H1 (cell line): ENCODE measurements around the gene ADPRS. TPM values are rescaled to one million over a fixed set of nuclear protein-coding genes. Genes with fewer than 3 reads are reported as not detected.
A peak's percentile ranks its signal among the peaks of the same experiment; 100 is the strongest.

ENCODE experiments used
- CTCF ChIA-PET: fragments of 300-600 bp; sonication (Branson Sonifier 250); formaldehyde crosslinking; loops from one replicate; lab custom pipeline; 2021; ENCODE audit not compliant: partially characterized antibody; lab: Charles Lee
- POLR2A ChIA-PET: fragments of 300-600 bp; sonication (Branson Sonifier 250); formaldehyde crosslinking; loops from one replicate; lab custom pipeline; 2021; ENCODE audit warnings: inconsistent platforms; ENCODE audit not compliant: partially characterized antibody; lab: Charles Lee
- DNase-seq, 2 experiments: peaks; one replicate each; pipeline versions ENCODE4 v3.0.0 to v3.0.0-alpha.2; 2010 to 2022; ENCODE audit warnings: low spot score in 2 of 2, low read depth in 1 of 2, mixed read lengths in 1 of 2
- FAIRE-seq: peaks from 2 replicates; lab custom pipeline; 2011; peaks lifted over from hg19 to GRCh38; lab: Jason Lieb, UNC
- H2AFZ ChIP-seq: 2 replicates; pipeline ENCODE4 v1.8.1; 2012; ENCODE audit warnings: low read length, inconsistent platforms
- H2AK5ac ChIP-seq: 2 replicates; pipeline ENCODE4 v1.6.1; 2013; ENCODE audit warnings: low read depth, low read length
- H2BK120ac ChIP-seq: replicated peaks from 2 replicates; pipeline ENCODE3; 2013; ENCODE audit warnings: low read depth, low read length, inconsistent platforms
- H2BK12ac ChIP-seq: 2 replicates; pipeline ENCODE4 v1.6.1; 2013; ENCODE audit warnings: low read depth, low read length
- H2BK15ac ChIP-seq: 2 replicates; pipeline ENCODE4 v1.6.1; 2013; ENCODE audit warnings: low read length
- H2BK20ac ChIP-seq: 2 replicates; pipeline ENCODE4 v1.6.1; 2013; ENCODE audit warnings: low read length
- H2BK5ac ChIP-seq: 2 replicates; pipeline ENCODE4 v1.6.1; 2013; ENCODE audit warnings: low read depth, low read length
- H3K14ac ChIP-seq: 2 replicates; pipeline ENCODE4 v1.6.1; 2013; ENCODE audit warnings: inconsistent platforms; ENCODE audit not compliant: insufficient read length
- H3K18ac ChIP-seq: 2 replicates; pipeline ENCODE4 v1.6.1; 2013; ENCODE audit warnings: low read length; ENCODE audit errors: extremely low read depth
- H3K23ac ChIP-seq: 2 replicates; pipeline ENCODE4 v1.6.1; 2013; ENCODE audit warnings: inconsistent platforms; ENCODE audit not compliant: insufficient read length
- H3K23me2 ChIP-seq: 2 replicates; pipeline ENCODE4 v1.6.1; 2013; ENCODE audit warnings: low read depth, low read length
- H3K27ac ChIP-seq: 2 replicates; pipeline ENCODE4 v1.6.1; 2011; ENCODE audit warnings: low read depth, low read length, inconsistent platforms
- H3K27me3 ChIP-seq, 4 experiments: replicated peaks in 1 of 4; 1 replicate in 1 of 4; 2 replicates in 3 of 4; pipeline versions ENCODE4 v1.6.1 to v1.8.1; 2011 to 2013; ENCODE audit warnings: low read length in 3 of 4, mild to moderate bottlenecking in 3 of 4, inconsistent platforms in 2 of 4, mixed read lengths in 2 of 4, moderate library complexity in 1 of 4; ENCODE audit not compliant: control insufficient read depth in 3 of 4, insufficient read depth in 3 of 4; ENCODE audit errors: extremely low read depth in 1 of 4
- H3K36me3 ChIP-seq, 4 experiments: 2 replicates each; pipeline versions ENCODE4 v1.6.1 to v1.8.1; 2011 to 2013; ENCODE audit warnings: mild to moderate bottlenecking in 4 of 4, low read length in 3 of 4, moderate library complexity in 2 of 4, control low read depth in 1 of 4, inconsistent platforms in 1 of 4; ENCODE audit not compliant: insufficient read depth in 4 of 4, control insufficient read depth in 2 of 4
- H3K4ac ChIP-seq: replicated peaks from 2 replicates; pipeline ENCODE3; 2013; ENCODE audit warnings: low read length, low read depth, mixed read lengths, inconsistent platforms; ENCODE audit not compliant: insufficient read length
- H3K4me1 ChIP-seq, 4 experiments: replicated peaks in 1 of 4; 1 replicate in 1 of 4; 2 replicates in 3 of 4; pipeline versions ENCODE4 v1.6.1 to v1.8.1; 2011 to 2013; ENCODE audit warnings: low read length in 3 of 4, inconsistent platforms in 2 of 4, mixed read lengths in 1 of 4; ENCODE audit not compliant: insufficient read depth in 4 of 4, control insufficient read depth in 3 of 4
- H3K4me2 ChIP-seq, 2 experiments: 2 replicates each; pipeline versions ENCODE4 v1.6.1 to v1.8.1; 2011 to 2013; ENCODE audit warnings: low read depth in 2 of 2, low read length in 2 of 2, control low read depth in 1 of 2, inconsistent platforms in 1 of 2, mild to moderate bottlenecking in 1 of 2; ENCODE audit not compliant: insufficient read depth in 1 of 2
- H3K4me3 ChIP-seq, 4 experiments: fragments of 200-600, 300-600 bp in 1 of 4; sonication (generic), shearing (Covaris generic), sonication (Bioruptor Twin) in 1 of 4; 2 replicates each; pipeline versions ENCODE4 v1.5.1 to v1.8.1; 2011 to 2016; ENCODE audit warnings: low read length in 4 of 4, low read depth in 3 of 4, control low read depth in 2 of 4, inconsistent platforms in 2 of 4, mild to moderate bottlenecking in 2 of 4, mixed read lengths in 1 of 4, moderate library complexity in 1 of 4; ENCODE audit not compliant: insufficient read depth in 2 of 4; ENCODE audit errors: extremely low read depth in 1 of 4
- H3K56ac ChIP-seq: replicated peaks from 2 replicates; pipeline ENCODE3; 2013; ENCODE audit warnings: low read depth, mild to moderate bottlenecking, mixed read lengths, low read length, inconsistent platforms; ENCODE audit not compliant: insufficient read length
- H3K79me1 ChIP-seq: 2 replicates; pipeline ENCODE4 v1.6.1; 2013; ENCODE audit warnings: low read depth, low read length, control low read depth
- H3K79me2 ChIP-seq, 2 experiments: 2 replicates each; pipeline versions ENCODE4 v1.6.1 to v1.8.1; 2012 to 2013; ENCODE audit warnings: low read length in 2 of 2, mild to moderate bottlenecking in 2 of 2, inconsistent platforms in 1 of 2; ENCODE audit not compliant: insufficient read depth in 2 of 2, control insufficient read depth in 1 of 2
- H3K9ac ChIP-seq, 4 experiments: replicated peaks in 1 of 4; 1 replicate in 1 of 4; 2 replicates in 3 of 4; pipeline versions ENCODE4 v1.6.1 to v1.8.1; 2011 to 2013; ENCODE audit warnings: low read depth in 3 of 4, low read length in 3 of 4, control low read depth in 2 of 4, mild to moderate bottlenecking in 2 of 4, moderate library complexity in 2 of 4, inconsistent platforms in 1 of 4; ENCODE audit errors: extremely low read depth in 1 of 4
- H3K9me3 ChIP-seq, 2 experiments: 2 replicates each; pipeline versions ENCODE4 v1.6.1 to v1.8.1; 2012 to 2013; ENCODE audit warnings: mild to moderate bottlenecking in 2 of 2, moderate library complexity in 2 of 2, control low read depth in 1 of 2, inconsistent platforms in 1 of 2, low read depth in 1 of 2, low read length in 1 of 2, mixed read lengths in 1 of 2; ENCODE audit not compliant: insufficient read depth in 2 of 2
- H4K20me1 ChIP-seq, 2 experiments: replicated peaks in 1 of 2; 2 replicates each; pipeline versions ENCODE3 to v1.8.1; 2011 to 2013; ENCODE audit warnings: inconsistent platforms in 2 of 2, low read length in 2 of 2, mild to moderate bottlenecking in 1 of 2; ENCODE audit not compliant: insufficient read depth in 2 of 2, control insufficient read depth in 1 of 2
- H4K5ac ChIP-seq: 2 replicates; pipeline ENCODE4 v1.6.1; 2013; ENCODE audit warnings: low read length, low read depth, mixed read lengths, inconsistent platforms; ENCODE audit not compliant: insufficient read length
- H4K8ac ChIP-seq: 2 replicates; pipeline ENCODE4 v1.8.0; 2013; ENCODE audit warnings: mild to moderate bottlenecking, moderate library complexity, low read length, inconsistent platforms; ENCODE audit not compliant: insufficient read depth; ENCODE audit errors: extremely low read depth
- H4K91ac ChIP-seq: replicated peaks from 2 replicates; pipeline ENCODE3; 2013; ENCODE audit warnings: low read length, mixed read lengths, inconsistent platforms; ENCODE audit not compliant: insufficient read length
- BCL11A ChIP-seq, 2 experiments: IDR thresholded peaks; one replicate each; pipeline ENCODE4 v1.6.1; 2011; ENCODE audit warnings: low read depth in 2 of 2, low read length in 2 of 2, mild to moderate bottlenecking in 2 of 2
- JUND ChIP-seq: IDR thresholded peaks from 2 replicates; pipeline ENCODE4 v1.6.1; 2011; ENCODE audit warnings: mild to moderate bottlenecking, improper control_type of control experiment, low read length
- RBBP5 ChIP-seq: IDR thresholded peaks from 2 replicates; pipeline ENCODE4 v1.7.1; 2012; ENCODE audit warnings: low read depth, mild to moderate bottlenecking, inconsistent platforms, low read length, moderate library complexity, borderline replicate concordance
- SP2 ChIP-seq: IDR thresholded peaks from 2 replicates; pipeline ENCODE4 v1.6.1; 2012; ENCODE audit warnings: mild to moderate bottlenecking, low read length, inconsistent platforms
- WGBS, 2 experiments: shearing (Covaris generic) in 1 of 2; methylation state at CpG; one replicate each; pipeline versions ENCODE4 v1.1.6 to v1.1.7; 2013 to 2015; ENCODE audit warnings: low lambda C conversion rate in 2 of 2, mixed read lengths in 2 of 2, inconsistent platforms in 1 of 2, low coverage in 1 of 2, missing lambda C conversion rate in 1 of 2; ENCODE audit not compliant: insufficient replicate concordance in 2 of 2, insufficient coverage in 1 of 2, insufficient read length in 1 of 2; ENCODE audit errors: extremely low coverage in 1 of 2, missing lambda C conversion rate in 1 of 2; 5-methylcytosine and 5-hydroxymethylcytosine counted together
- polyA plus RNA-seq, 7 experiments: library from polyadenylated mRNA; depleted of rRNA in 3 of 7; stranded (reverse) in 5 of 7; unstranded in 2 of 7; fragments of >200 nt in 5 of 7; fragments of 200-250 nt in 2 of 7; gene quantifications; 1 replicate in 5 of 7; 2 replicates in 1 of 7; 4 replicates in 1 of 7; pipeline versions ENCODE4 v1.2.1 to v1.2.3, GENCODE V29; 2011 to 2013; ENCODE audit warnings: missing spikeins in 2 of 7, mixed read lengths in 2 of 7
- total RNA-seq: library from RNA; stranded (reverse); fragmentation: NEBNext Ultra II Directional; extraction: Animal tissue kit (Norgen Biotek cat#: 25700); gene quantifications from 2 replicates; pipeline ENCODE4 v1.2.1, GENCODE V29; 2021

ADPRS gene
- total and polyA plus RNA-seq, 2 of the 8 experiments (the other 6 are each of a cell fraction or from before 2014, with no cell fraction given), result 22.9 to 38.1 TPM

DNA sequence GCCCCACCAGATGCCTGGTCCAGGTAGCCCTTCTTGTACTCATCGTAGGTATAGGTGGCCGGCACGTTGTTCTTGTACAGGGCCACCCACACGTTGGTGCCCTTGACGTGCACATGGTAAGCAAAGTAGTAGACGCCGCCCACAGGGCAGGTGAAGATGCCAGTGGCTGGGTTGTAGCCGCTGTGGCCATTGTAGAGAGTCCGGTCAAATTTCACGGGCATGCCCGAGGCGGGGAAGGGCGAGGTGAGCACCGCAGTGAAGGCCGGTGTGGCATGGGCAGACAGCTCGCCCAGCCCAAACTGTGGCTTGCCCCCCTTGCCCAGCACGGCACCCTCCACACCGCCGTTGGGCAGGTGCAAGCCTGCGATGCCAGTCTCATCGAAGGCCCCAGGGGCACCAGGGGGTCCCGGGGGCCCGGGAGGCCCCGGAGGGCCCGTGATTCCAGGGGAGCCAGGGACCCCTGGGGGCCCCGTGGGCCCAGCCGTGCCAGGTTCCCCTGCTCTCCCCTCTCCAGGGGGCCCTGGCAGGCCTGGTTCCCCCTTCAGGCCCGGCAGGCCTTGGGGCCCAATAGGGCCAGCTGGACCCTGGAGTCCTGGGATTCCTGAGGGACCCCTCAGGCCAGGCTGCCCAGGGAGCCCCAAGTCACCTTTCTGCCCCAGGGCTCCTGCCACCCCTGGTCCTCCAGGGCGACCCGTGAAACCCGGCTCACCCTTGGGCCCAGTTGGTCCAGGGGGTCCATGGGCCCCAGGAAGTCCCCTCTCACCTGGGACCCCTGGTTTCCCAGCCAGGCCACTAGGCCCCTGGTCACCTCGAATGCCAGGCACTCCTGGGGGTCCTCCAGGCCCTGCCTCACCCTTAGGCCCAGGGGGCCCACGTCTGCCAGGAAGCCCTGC, 9.2 kb downstream of the ADPRS start:
- H3K56ac ChIP-seq, result no peak overlapping the region
- no peak overlapping the region for H2BK15ac ChIP-seq
- H3K27ac ChIP-seq, result no peak overlapping the region; the same call in 1 of the 2 replicates
- no peaks in the 10 kb centered on the region for H3K9me3 ChIP-seq
- DNase-seq (no peak), FAIRE-seq (no peak)
- no peaks in the 10 kb centered on the region for H3K79me1 ChIP-seq
- 88% methylated on average over 23 of the region's 33 CpGs; no CpG with 5 or more reads in 1 of the 2 experiments for WGBS, 2 experiments
- H2AFZ ChIP-seq, result no peak overlapping the region
- H3K4me2 ChIP-seq, result peak overlapping the region in 1 of 2 experiments; percentile 25; a peak in 1 of 4 replicates
- H4K8ac ChIP-seq, result no peak overlapping the region
- peak overlapping the region; percentile 44; the same call in 1 of the 2 replicates for H2BK5ac ChIP-seq
- no peak overlapping the region for H4K5ac ChIP-seq
- H3K4ac ChIP-seq, result no peak overlapping the region
- H3K27me3 ChIP-seq, result 0 out of 7 replicates have a peak, but pooled peaks cover 0 to 2% (median 0%) of the 10 kb centered on the region in 4 experiments
- no peak for TF ChIP-seq RBBP5
- TF ChIP-seq SP2, result no peak
- no peak for TF ChIP-seq JUND
- TF ChIP-seq BCL11A (IDR thresholded peaks at IDR 0.05; ENCODE audit: low read depth in 2 of 2, low read length in 2 of 2), result no peak
- no peak overlapping the region for H3K14ac ChIP-seq
- no peak overlapping the region; a peak in 1 of 7 replicates for H3K9ac ChIP-seq
- H2BK12ac ChIP-seq, result 0 out of 2 replicates have a peak overlapping the region, but pooled peaks have one; percentile 75
- no peak overlapping the region for H2BK20ac ChIP-seq
- CTCF ChIA-PET, result interaction anchor here (0.7 to 32.6 kb wide), 17 partner anchors 8 to 322 kb away, joined by 3 to 738 read pairs (median 5); partner anchors contain the start of genes SH3D21 and TRAPPC3
- no peaks in the 10 kb centered on the region for H4K20me1 ChIP-seq
- H3K36me3 ChIP-seq, result peaks cover 13 to 21% (median 16%) of the 10 kb centered on the region in 4 experiments
- peaks cover 0 to 11% (median 7%) of the 10 kb centered on the region in 4 experiments; a peak in 3 of 7 replicates for H3K4me1 ChIP-seq
- H2BK120ac ChIP-seq, result no peak overlapping the region
- H3K79me2 ChIP-seq, result no peaks in the 10 kb centered on the region
- H3K23ac ChIP-seq, result no peak overlapping the region
- POLR2A ChIA-PET, result interaction anchor here (0.7 to 7.8 kb wide), 9 partner anchors 10 to 224 kb away, joined by 3 to 61 read pairs (median 4); no protein-coding TSS in a partner anchor
- H3K23me2 ChIP-seq, result no peaks in the 10 kb centered on the region
- peak overlapping the region; percentile 1 for H4K91ac ChIP-seq
- H2AK5ac ChIP-seq, result no peak overlapping the region
- H3K18ac ChIP-seq, result no peak overlapping the region; the same call in 1 of the 2 replicates
- no peak overlapping the region for H3K4me3 ChIP-seq
